ENCODE measurements around the gene SH3RF2. TPM values are rescaled to one million over a fixed set of nuclear protein-coding genes. Genes with fewer than 3 reads are reported as not detected.

SH3RF2 gene
- total RNA-seq, 1 experiment from 2014 or later = not detected

DNA sequence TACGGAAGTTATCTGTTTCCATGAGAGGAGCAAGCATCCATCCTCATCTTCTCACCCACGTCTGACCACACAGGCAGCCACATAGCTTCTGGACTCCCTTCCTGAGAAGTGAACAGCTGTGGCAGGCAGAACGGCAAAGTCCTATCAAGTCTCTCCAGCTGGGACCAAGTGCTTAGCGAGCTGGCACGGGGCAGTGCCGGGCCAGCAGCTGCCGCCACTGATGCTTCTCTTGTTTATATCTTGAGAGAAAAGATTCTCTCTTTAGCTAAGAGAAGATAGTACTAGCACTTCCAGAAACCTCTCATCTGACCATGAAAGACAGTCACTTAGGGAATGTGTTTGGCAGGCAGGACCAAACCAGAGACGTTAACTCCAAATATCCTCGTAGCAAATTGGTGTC is 131.8 kb downstream of the SH3RF2 start:
- no peaks in the 10 kb centered on the region for H3K36me3 ChIP-seq
- peak; percentile 61 to 73 for DNase-seq
- no peaks in the 10 kb centered on the region for H3K9me3 ChIP-seq (replicated peaks)
- H3K4me1 ChIP-seq = peaks cover 2% of the 10 kb centered on the region; the same call in 1 of the 2 replicates
- no peak overlapping the region for H3K27ac ChIP-seq
- no peaks in the 10 kb centered on the region for H3K27me3 ChIP-seq
- H3K4me3 ChIP-seq = no peak overlapping the region

DNA sequence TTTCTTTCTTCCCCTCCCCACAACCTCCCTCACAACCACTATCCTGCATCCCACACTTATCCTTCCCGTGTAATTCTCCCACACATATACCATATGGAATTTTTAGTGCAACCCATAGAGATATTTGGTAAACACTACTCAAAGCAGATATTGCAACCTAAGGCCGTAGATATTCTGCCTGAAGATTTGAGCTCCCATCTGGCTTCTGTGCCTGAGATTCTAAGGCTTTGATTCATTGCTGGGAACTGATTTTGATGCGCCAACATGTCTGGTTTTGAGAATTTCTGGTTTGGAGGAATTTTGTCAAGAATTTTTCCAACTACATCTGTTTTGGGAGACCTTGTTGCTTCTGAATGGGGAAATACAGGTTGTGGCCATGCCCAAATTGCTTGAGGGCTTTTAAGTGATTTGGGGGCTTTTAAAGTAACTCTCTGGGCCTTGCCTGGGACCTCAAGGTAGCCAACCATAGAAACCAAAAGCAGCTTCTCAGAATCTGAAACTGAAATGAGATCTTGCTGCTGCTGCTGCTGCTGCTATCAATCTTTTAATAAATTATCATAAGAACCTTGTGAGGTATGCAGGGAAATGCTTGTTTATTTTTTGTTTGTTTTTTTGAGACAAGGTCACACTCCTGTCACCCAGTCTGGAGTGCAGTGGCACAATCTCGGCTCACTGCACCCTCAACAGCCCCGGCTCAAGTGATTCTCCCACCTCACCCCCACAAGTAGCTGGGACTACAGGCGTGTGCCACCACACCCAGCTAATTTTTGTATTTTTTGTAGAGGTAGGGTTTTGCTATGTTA is 132.8 kb downstream of the SH3RF2 start:
- H3K36me3 ChIP-seq = no peaks in the 10 kb centered on the region
- H3K27ac ChIP-seq = no peak overlapping the region
- H3K27me3 ChIP-seq = no peaks in the 10 kb centered on the region
- no peak for DNase-seq
- no peak overlapping the region for H3K4me3 ChIP-seq
- H3K9me3 ChIP-seq (replicated peaks) = no peaks in the 10 kb centered on the region
- H3K4me1 ChIP-seq = peaks cover 2% of the 10 kb centered on the region; the same call in 1 of the 2 replicates

DNA sequence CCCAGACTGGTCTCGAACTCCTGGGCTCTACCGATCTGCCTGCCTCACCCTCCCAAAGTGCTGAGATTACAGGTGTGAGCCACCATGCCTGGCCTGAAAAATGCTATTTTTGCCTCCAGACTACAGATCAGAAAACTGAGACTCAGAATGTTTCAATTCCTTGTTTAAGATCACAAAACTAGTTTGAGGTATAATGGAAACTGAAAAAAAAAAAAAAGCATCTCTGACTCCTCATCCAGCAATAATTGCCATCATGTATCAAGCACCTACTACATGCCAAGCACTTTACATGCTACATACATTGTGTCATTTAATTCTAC is 133.4 kb downstream of the SH3RF2 start:
- Histone ChIP-seq H3K27me3 (no peaks in the 10 kb centered on the region), H3K36me3 (no peaks in the 10 kb centered on the region)
- no peak for DNase-seq

DNA sequence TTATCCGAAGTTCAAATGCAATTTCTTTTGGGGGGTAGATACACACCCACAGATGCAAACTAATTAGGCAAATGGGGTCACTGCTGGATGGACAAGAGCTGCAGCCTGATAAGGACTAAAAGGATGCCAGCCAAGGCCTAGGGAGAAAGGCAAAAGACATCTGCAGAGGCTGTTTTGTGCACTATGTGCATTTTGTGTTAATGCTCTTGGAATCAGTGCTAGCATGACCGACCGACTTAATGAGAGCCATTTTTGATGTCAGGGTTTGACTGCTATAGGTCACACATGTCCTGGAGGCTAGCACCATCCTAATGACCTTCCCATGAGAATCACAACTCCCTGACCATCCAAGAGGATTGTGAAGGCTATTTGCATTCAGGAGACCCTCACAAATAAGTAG is 134.4 kb downstream of the SH3RF2 start:
- H3K4me1 ChIP-seq = peaks cover 2% of the 10 kb centered on the region; the same call in 1 of the 2 replicates
- no peak for DNase-seq
- H3K9me3 ChIP-seq (replicated peaks) = no peaks in the 10 kb centered on the region
- no peak overlapping the region for H3K27ac ChIP-seq
- H3K27me3 ChIP-seq = no peaks in the 10 kb centered on the region
- H3K4me3 ChIP-seq = no peak overlapping the region
- no peaks in the 10 kb centered on the region for H3K36me3 ChIP-seq

More for the DNA sequence above, 133.4 kb downstream of the SH3RF2 start:
- Histone ChIP-seq H3K27ac (no peak overlapping the region), H3K4me1 (peaks cover 2% of the 10 kb centered on the region; the same call in 1 of the 2 replicates), H3K9me3 (replicated peaks) (no peaks in the 10 kb centered on the region), H3K4me3 (no peak overlapping the region)

DNA sequence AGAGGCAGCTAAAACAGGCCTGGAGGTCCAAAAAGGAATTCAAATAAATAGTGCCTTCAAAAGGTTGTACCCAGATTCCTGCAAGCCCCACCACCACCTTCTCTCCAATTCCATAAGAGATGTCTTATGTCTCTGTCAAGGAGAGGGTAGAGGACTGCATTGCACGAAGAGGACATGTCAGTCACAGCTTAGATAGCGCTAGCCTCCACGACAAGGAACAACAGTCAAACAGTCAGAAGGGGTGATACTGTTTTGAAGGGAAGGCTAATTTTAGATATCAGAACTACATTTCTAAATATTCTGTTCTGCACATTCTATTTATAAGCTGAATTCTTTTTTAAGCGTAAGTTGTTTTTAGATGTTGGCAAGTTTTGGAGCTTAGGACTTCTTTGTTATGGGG is 134.8 kb downstream of the SH3RF2 start:
- Histone ChIP-seq H3K9me3 (replicated peaks) (no peaks in the 10 kb centered on the region), H3K27ac (no peak overlapping the region), H3K4me3 (no peak overlapping the region), H3K27me3 (no peaks in the 10 kb centered on the region), H3K36me3 (no peaks in the 10 kb centered on the region), H3K4me1 (peaks cover 2% of the 10 kb centered on the region; the same call in 1 of the 2 replicates)
- DNase-seq = no peak

DNA sequence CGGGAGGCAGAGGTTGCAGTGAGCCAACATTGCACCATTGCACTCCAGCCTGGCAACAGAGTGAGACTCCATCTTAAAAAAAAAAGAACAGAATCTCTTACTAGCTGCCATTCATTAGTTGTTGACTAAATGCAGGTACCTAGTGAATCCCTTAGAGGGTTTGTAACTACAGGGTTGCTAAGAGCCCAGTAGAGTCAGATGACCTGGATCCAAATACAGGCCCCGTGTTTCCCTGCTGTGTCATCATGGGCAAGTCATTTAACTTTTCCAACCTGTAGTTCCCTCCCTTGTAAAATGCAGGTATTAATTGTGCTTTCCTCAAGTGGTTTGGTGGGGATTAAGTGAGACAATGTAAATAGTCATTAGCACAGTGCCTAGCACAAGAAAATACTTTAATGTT is 136.2 kb downstream of the SH3RF2 start:
- DNase-seq = no peak
- H3K27me3 ChIP-seq = no peaks in the 10 kb centered on the region
- no peak overlapping the region for H3K4me3 ChIP-seq
- H3K9me3 ChIP-seq (replicated peaks) = no peaks in the 10 kb centered on the region
- no peak overlapping the region for H3K27ac ChIP-seq
- H3K36me3 ChIP-seq = no peaks in the 10 kb centered on the region
- peaks cover 2% of the 10 kb centered on the region; the same call in 1 of the 2 replicates for H3K4me1 ChIP-seq

DNA sequence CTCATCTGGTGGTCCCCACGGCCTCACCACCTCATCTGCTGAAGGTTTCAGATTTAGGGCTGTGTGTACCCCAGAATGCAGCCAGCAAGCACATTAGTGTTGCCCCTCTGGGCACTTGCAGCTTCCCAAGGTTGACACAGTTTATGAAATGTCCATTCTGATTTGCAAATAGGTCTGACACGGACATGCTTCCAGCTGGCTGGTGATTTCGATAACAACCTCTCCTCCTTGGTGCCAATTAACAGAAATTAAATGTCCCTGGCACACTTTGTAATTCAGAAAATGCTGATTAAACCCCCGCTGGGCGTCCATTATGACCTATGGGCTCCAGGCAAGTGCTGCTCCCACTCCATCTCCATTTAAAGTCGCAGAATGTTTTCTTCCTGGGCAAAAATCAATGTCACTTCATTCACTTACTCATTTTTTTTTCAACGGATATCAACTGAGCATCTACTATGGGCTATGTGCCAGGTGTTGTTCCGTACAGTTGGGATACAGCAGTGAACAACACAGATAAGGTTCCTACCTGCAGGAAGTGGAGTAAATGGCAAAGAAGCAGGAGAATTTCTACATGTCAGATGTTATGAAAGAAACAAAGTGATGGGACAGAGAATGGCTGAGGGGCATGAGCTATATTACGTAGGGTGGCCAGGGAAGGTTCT is 137.0 kb downstream of the SH3RF2 start:
- no peaks in the 10 kb centered on the region for H3K36me3 ChIP-seq
- no peaks in the 10 kb centered on the region for H3K27me3 ChIP-seq
- no peaks in the 10 kb centered on the region for H3K9me3 ChIP-seq (replicated peaks)
- no peak overlapping the region for H3K4me3 ChIP-seq
- H3K4me1 ChIP-seq = no peaks in the 10 kb centered on the region
- no peak overlapping the region for H3K27ac ChIP-seq
- DNase-seq = no peak

DNA sequence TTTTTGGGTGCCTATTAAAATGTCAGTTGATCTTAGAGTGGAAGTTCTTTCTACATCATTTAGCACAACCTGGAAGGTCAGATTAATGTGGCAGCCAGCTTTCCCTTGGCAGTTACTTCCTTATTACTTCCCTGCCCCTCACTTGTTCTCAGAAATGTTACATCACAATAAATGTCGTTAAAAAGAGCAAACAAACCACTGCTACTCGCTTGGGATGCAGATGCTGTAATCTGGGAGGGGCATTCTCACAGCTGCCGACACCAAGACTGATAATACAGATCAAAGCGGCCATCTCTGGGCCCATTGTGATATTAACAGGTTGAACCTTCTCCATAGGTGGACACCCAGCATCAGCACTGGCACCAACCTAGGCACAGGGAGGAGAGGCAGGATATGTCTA is 139.7 kb downstream of the SH3RF2 start:
- no peaks in the 10 kb centered on the region for H3K4me1 ChIP-seq
- H3K4me3 ChIP-seq = no peak overlapping the region
- H3K27me3 ChIP-seq = peaks cover 6% of the 10 kb centered on the region; the same call in 1 of the 2 replicates
- no peaks in the 10 kb centered on the region for H3K9me3 ChIP-seq (replicated peaks)
- no peak overlapping the region for H3K27ac ChIP-seq
- H3K36me3 ChIP-seq = no peaks in the 10 kb centered on the region
- DNase-seq = no peak

DNA sequence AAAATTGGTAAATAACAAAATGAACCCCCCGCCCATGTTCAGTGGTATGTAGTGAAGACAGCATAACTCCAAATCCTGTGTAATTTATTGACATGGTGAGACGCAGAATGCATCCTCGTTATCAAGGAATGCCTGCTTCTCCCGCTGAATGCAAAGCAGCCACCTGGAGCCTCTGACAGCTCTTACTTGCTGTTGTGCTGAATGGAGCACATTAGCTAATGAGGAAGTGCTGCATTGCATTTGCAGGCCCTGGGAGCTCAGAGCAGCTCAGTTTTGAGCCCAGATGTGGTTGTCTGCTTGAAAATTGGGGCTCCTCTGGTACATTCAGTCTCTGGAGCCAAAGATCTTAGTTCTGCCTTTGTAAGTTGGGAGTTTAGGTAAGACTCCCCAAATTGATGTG is 140.1 kb downstream of the SH3RF2 start:
- H3K9me3 ChIP-seq (replicated peaks) = no peaks in the 10 kb centered on the region
- no peak overlapping the region for H3K27ac ChIP-seq
- no peak for DNase-seq
- peaks cover 6% of the 10 kb centered on the region; the same call in 1 of the 2 replicates for H3K27me3 ChIP-seq
- H3K4me3 ChIP-seq = no peak overlapping the region
- no peaks in the 10 kb centered on the region for H3K4me1 ChIP-seq
- no peaks in the 10 kb centered on the region for H3K36me3 ChIP-seq

DNA sequence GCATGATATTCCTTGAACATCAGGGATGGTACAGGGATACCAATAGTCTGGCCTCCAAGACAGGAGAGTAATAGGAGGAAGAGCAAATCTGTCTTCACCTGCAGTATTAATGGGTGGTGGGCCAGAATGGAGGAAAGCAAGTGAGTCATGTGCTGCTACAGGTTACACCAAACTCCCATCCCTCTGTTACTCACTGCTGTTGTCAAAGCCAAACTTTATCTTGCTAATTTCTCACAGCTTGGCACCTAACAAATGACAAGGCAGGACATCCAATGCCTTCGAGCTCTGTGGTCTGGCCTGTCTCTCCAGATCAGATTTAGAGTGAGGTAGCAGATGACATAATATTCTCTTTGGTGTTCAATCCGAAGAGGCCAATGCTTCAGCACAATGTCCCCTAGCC is 142.2 kb downstream of the SH3RF2 start:
- 0 out of 2 replicates have a peak, but pooled peaks cover 3% of the 10 kb centered on the region for H3K4me1 ChIP-seq
- DNase-seq = no peak
- no peak overlapping the region for H3K27ac ChIP-seq
- H3K36me3 ChIP-seq = no peaks in the 10 kb centered on the region
- peaks cover 6% of the 10 kb centered on the region; the same call in 1 of the 2 replicates for H3K27me3 ChIP-seq
- no peak overlapping the region for H3K4me3 ChIP-seq
- H3K9me3 ChIP-seq (replicated peaks) = no peaks in the 10 kb centered on the region

DNA sequence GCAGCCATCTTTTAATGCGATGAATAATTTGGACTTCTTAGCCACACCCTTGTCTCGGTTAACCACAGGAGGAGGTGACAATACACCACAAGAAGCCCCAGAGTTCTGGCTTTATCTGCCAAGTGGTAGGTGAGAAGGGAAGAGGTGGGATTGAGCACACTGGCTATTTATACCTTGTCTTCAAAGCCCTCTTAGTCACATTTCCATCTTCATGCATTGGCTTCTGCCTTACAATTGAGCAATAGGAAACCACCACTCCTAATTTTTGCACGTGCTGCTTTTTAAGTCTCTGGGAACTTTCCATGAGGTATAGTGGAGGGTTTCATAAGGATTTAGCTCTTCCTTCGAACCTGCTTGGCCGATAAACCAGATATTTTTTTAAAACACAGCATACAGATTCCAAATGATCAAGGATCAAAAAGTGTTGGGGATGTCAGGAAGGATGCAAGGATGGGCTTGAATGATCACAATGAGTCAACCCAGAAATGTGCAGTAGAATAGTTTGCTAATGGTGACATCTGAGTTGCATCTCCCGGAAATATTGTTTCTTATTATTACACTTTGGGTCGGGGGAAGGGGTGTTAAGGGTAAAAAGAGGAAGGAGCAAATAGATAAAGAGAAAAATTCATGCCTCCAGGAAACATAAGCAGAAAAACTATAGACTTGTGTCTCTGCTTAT is 143.5 kb downstream of the SH3RF2 start:
- Histone ChIP-seq H3K27ac (no peak overlapping the region), H3K4me3 (no peak overlapping the region), H3K4me1 (0 out of 2 replicates have a peak, but pooled peaks cover 9% of the 10 kb centered on the region), H3K27me3 (peaks cover 6% of the 10 kb centered on the region; the same call in 1 of the 2 replicates), H3K9me3 (replicated peaks) (no peaks in the 10 kb centered on the region), H3K36me3 (no peaks in the 10 kb centered on the region)
- no peak for DNase-seq

DNA sequence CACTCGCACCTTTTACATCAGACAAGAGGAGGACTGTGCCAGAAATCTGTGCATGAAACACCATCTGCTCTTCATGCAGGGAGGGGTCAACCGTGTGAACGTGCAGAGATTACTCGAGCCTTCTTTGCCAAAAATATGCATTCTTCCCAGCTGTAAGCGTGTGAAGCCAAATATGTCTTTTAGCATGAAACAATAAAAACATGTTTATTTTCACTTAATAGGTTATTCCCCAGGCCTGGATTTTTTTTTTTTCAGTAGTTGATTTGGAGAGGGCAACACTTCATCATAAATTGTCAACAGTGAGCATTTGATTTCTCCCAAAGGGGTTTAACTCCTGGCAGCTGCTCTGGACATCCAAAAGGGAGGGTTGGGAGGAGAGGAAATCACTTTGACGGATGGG is 145.2 kb downstream of the SH3RF2 start:
- Histone ChIP-seq H3K4me1 (0 out of 2 replicates have a peak, but pooled peaks cover 11% of the 10 kb centered on the region), H3K27me3 (peaks cover 6% of the 10 kb centered on the region; the same call in 1 of the 2 replicates), H3K36me3 (no peaks in the 10 kb centered on the region), H3K9me3 (replicated peaks) (no peaks in the 10 kb centered on the region), H3K27ac (no peak overlapping the region), H3K4me3 (no peak overlapping the region)
- peak in 1 of 2 experiments; percentile 36 for DNase-seq

DNA sequence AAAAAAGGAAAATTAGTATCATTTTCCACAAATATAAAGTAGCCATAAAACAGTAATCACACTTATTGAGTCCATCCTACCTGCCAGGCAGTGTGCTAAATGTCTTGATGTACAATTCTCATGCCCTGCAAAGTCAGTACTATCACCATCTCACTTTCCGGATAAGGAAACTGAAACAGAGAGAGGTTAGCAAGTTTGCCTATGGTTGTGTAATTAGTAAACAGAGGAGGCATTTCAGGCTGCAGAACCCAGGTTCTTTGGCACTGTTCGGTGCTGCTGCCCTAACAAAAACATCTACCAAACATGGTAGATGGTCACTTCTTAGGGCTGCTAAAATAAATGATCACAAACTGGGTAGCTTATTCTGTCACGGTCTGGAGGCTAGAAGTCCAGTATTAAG is 146.4 kb downstream of the SH3RF2 start:
- DNase-seq = no peak
- no peaks in the 10 kb centered on the region for H3K36me3 ChIP-seq
- H3K27ac ChIP-seq = no peak overlapping the region
- H3K4me1 ChIP-seq = peaks cover 11% of the 10 kb centered on the region; the same call in 1 of the 2 replicates
- no peaks in the 10 kb centered on the region for H3K9me3 ChIP-seq (replicated peaks)
- H3K4me3 ChIP-seq = no peak overlapping the region
- peaks cover 6% of the 10 kb centered on the region; the same call in 1 of the 2 replicates for H3K27me3 ChIP-seq

DNA sequence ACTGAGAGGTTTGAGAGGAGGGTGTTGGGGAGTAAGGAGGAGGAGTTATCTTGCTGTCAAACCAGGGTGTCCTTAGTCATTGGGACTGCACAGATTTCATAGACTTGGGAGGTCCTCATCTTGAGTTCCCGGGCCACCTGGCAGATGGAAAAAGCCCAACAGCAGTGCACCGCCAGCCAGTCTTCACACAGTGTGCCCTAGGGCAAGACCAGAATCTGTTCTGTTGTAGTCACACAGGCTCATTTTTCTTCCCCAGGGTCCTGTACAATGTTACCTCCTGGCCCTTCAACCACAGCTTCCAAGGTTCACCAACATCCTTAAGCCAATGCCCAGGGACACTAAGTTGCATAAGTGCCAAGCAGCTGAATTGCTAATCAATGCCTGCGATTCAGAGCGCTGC is 148.0 kb downstream of the SH3RF2 start:
- Histone ChIP-seq H3K36me3 (no peaks in the 10 kb centered on the region), H3K9me3 (replicated peaks) (no peaks in the 10 kb centered on the region), H3K4me3 (no peak overlapping the region), H3K27ac (no peak overlapping the region), H3K27me3 (peaks cover under 1% of the 10 kb centered on the region; the same call in 1 of the 2 replicates), H3K4me1 (peaks cover 20% of the 10 kb centered on the region; the same call in 1 of the 2 replicates)
- DNase-seq = peak; percentile 63 to 70

DNA sequence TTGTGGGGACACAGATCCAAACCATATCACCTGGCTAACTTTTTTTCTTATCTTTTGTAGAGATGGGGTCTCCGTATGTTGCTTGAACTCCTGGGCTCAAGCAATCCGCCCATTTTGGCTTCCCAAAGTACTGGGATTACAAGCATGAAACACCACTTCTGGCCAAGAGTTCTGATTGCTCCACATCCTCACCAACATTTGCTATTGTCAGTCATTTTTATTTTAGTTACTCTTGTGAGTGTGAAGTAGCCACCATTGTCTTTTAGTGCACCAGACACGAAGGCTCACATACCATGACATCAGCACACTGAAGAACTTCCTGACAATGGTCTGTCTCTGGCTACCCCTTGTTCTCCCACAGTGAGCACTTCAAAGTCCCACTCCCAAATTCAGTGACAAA is 151.7 kb downstream of the SH3RF2 start:
- peaks cover 17% of the 10 kb centered on the region; the same call in 1 of the 2 replicates for H3K4me1 ChIP-seq
- no peaks in the 10 kb centered on the region for H3K9me3 ChIP-seq (replicated peaks)
- H3K27ac ChIP-seq = no peak overlapping the region
- no peak overlapping the region for H3K4me3 ChIP-seq
- H3K36me3 ChIP-seq = no peaks in the 10 kb centered on the region
- no peaks in the 10 kb centered on the region for H3K27me3 ChIP-seq
- peak in 1 of 2 experiments; percentile 45 for DNase-seq
